Measurements from ENCODE around the gene FAM98C. TPM values are rescaled to one million over a fixed set of nuclear protein-coding genes. Genes with fewer than 3 reads are reported as not detected.

The FAM98C gene
- total and polyA plus RNA-seq, 2 experiments from 2014 or later: 9.9 to 20.2 TPM

DNA sequence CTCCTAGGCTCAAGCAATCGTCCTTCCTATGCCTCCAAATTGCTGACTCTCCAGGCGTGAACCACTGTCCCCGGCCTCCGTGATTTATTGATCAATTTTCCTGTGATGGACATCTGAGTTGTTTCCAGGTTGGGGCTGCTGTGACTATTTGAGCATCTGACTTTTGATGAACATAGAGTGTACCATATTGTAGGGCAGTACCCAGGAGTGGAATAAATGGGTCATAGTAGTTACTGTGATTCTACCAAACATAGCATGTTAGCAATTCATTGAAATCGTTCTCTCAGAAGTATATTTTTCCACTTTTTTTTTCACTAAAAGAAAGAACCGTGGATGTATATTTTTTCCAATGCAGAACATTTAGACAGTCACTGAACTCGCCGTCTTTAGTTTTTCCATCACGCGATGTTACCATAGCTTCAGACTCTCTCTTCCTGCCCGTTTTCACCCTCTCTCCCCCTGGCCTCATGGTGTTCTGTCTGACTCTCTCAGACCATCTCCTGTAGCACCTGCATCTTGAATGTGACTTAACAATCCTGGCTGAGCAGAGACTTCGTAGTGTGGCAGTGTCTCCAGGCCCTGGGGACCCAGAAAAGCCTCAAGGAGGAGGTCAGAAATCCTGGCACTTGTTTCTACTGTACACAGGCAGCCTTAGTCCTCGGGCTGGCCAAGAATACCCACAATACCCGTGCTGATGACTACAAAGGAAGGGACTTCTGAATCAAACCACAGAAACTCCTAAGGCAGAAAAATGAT, 26.3 kb downstream of the FAM98C start:
- Histone ChIP-seq H3K9me3 (ENCODE audit: low read depth) (no peaks in the 10 kb centered on the region), H4K20me1 (ENCODE audit: insufficient read depth, poor library complexity, severe bottlenecking) (no peaks in the 10 kb centered on the region), H3K79me2 (no peaks in the 10 kb centered on the region), H3K4me3 (no peak overlapping the region), H3K27ac (no peak overlapping the region), H3K9me2 (replicated peaks; ENCODE audit: insufficient read depth) (no peaks in the 10 kb centered on the region), H3K36me3 (replicated peaks; ENCODE audit: insufficient read depth, low read depth) (no peaks in the 10 kb centered on the region), H3K27me3 (peaks cover 10% of the 10 kb centered on the region), H2AFZ (no peak overlapping the region), H3K4me2 (no peak overlapping the region), H3K4me1 (ENCODE audit: insufficient read depth) (no peaks in the 10 kb centered on the region)
- no peak for TF ChIP-seq EZH2phosphoT487 (IDR thresholded peaks at IDR 0.05; ENCODE audit: low read depth, severe bottlenecking, unreplicated experiment)
- no peak for TF ChIP-seq EZH2 (IDR thresholded peaks at IDR 0.05; ENCODE audit: borderline replicate concordance)
- TF ChIP-seq, protein P1, sequence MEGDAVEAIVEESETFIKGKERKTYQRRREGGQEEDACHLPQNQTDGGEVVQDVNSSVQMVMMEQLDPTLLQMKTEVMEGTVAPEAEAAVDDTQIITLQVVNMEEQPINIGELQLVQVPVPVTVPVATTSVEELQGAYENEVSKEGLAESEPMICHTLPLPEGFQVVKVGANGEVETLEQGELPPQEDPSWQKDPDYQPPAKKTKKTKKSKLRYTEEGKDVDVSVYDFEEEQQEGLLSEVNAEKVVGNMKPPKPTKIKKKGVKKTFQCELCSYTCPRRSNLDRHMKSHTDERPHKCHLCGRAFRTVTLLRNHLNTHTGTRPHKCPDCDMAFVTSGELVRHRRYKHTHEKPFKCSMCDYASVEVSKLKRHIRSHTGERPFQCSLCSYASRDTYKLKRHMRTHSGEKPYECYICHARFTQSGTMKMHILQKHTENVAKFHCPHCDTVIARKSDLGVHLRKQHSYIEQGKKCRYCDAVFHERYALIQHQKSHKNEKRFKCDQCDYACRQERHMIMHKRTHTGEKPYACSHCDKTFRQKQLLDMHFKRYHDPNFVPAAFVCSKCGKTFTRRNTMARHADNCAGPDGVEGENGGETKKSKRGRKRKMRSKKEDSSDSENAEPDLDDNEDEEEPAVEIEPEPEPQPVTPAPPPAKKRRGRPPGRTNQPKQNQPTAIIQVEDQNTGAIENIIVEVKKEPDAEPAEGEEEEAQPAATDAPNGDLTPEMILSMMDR (IDR thresholded peaks at IDR 0.05; ENCODE audit: poor library complexity): no peak
- WGBS (ENCODE audit: low lambda C conversion rate, missing lambda C conversion rate): 84% methylated on average over 14 of the region's 14 CpGs
- DNase-seq (ENCODE audit: low spot score): no peak

DNA sequence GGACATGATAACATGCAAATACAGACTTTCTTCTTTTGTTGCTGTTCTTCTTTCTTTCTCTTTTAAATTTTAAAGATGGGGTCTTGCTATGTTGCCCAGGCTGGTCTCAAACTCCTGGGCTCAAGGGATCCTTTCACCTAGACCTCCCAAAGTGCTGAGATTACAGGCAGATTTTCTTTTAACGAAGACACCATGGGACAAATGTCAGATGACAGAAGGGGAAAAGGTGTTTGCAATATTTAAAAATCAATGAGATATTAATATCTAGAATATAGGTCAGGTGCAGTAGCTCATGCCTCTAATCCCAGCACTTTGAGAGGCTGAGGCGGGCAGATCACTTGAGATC, 26.9 kb downstream of the FAM98C start:
- 88% methylated on average over 2 of the region's 2 CpGs for WGBS (ENCODE audit: low lambda C conversion rate, missing lambda C conversion rate)

DNA sequence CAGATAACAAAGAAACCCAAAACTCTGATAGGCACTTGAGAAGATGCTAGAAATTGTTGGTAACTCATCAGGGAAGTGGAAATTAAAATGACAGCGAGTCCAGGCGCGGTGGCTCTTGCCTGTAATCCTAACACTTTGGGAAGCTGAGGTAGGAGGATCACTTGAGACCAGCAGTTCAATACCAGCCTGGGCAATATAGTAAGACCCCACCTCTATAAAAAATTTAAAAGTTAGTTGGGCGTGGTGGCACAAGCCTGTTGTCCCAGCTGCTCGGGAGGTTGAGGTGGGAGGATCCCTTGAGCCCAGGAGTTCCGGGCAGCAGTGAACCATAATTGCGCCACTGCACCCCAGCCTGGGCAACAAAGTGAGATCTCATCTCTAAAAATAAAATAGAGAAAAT, 28.0 kb downstream of the FAM98C start:
- H4K20me1 ChIP-seq (ENCODE audit: insufficient read depth, poor library complexity, severe bottlenecking): no peaks in the 10 kb centered on the region
- no peak overlapping the region for H3K27ac ChIP-seq
- H2AFZ ChIP-seq: no peak overlapping the region
- no peak for TF ChIP-seq EZH2 (IDR thresholded peaks at IDR 0.05; ENCODE audit: borderline replicate concordance)
- no peaks in the 10 kb centered on the region for H3K36me3 ChIP-seq (replicated peaks; ENCODE audit: insufficient read depth, low read depth)
- no peak for DNase-seq (ENCODE audit: low spot score)
- no peaks in the 10 kb centered on the region for H3K9me3 ChIP-seq (ENCODE audit: low read depth)
- H3K79me2 ChIP-seq: no peaks in the 10 kb centered on the region
- no peak overlapping the region for H3K4me2 ChIP-seq
- no peaks in the 10 kb centered on the region for H3K9me2 ChIP-seq (replicated peaks; ENCODE audit: insufficient read depth)
- 90% methylated on average over 7 of the region's 7 CpGs for WGBS (ENCODE audit: low lambda C conversion rate, missing lambda C conversion rate)
- peaks cover 16% of the 10 kb centered on the region for H3K27me3 ChIP-seq
- no peaks in the 10 kb centered on the region for H3K4me1 ChIP-seq (ENCODE audit: insufficient read depth)
- no peak overlapping the region for H3K4me3 ChIP-seq

More for the DNA sequence above, 26.9 kb downstream of the FAM98C start:
- Histone ChIP-seq H3K27me3 (peaks cover 15% of the 10 kb centered on the region), H3K9me2 (replicated peaks; ENCODE audit: insufficient read depth) (no peaks in the 10 kb centered on the region), H3K79me2 (no peaks in the 10 kb centered on the region), H4K20me1 (ENCODE audit: insufficient read depth, poor library complexity, severe bottlenecking) (no peaks in the 10 kb centered on the region), H3K4me1 (ENCODE audit: insufficient read depth) (no peaks in the 10 kb centered on the region), H2AFZ (no peak overlapping the region), H3K9me3 (ENCODE audit: low read depth) (no peaks in the 10 kb centered on the region), H3K4me3 (no peak overlapping the region), H3K27ac (no peak overlapping the region), H3K36me3 (replicated peaks; ENCODE audit: insufficient read depth, low read depth) (no peaks in the 10 kb centered on the region), H3K4me2 (no peak overlapping the region)
- TF ChIP-seq, protein P1 (IDR thresholded peaks at IDR 0.05; ENCODE audit: poor library complexity): no peak
- TF ChIP-seq EZH2 (IDR thresholded peaks at IDR 0.05; ENCODE audit: borderline replicate concordance): no peak
- no peak for TF ChIP-seq EZH2phosphoT487 (IDR thresholded peaks at IDR 0.05; ENCODE audit: low read depth, severe bottlenecking, unreplicated experiment)
- no peak for DNase-seq (ENCODE audit: low spot score)

DNA sequence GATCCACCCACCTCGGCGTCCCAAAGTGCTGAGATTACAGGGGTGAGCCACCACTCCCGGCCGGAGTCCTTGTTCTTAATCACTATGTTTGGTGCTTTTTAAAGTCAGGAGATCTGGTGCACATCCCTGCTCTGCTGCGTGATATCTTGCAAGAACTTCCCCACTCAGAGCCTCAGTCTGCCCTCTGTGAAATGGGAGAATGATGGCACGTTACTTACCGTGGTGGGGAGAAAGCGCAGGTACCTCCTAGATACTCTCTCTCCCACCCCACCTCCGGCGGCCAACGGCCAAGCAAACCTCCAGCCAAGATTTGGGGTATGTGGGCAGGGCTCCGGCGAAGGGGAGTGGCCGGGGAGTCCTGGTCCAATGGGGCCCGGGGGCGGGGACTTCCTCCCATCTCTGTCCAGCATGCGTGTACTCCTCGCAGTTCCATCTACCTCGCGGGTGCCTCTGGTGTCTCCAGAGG, 30.4 kb downstream of the FAM98C start, which contains the start of gene RYR1:
Gene RYR1 (plus strand): TSS at position 424 of the 466 bp plus-strand sequence. CDS start 139 bp downstream, outside the sequence.
- peak within 1 kb of the TSS; percentile 57 for H3K4me2 ChIP-seq
- no peaks in the 10 kb centered on the region for H3K9me2 ChIP-seq (replicated peaks; ENCODE audit: insufficient read depth)
- TF ChIP-seq EZH2 (IDR thresholded peaks at IDR 0.05; ENCODE audit: borderline replicate concordance): no peak
- TF ChIP-seq, protein P1 (IDR thresholded peaks at IDR 0.05; ENCODE audit: poor library complexity): no peak
- no peak for TF ChIP-seq EZH2phosphoT487 (IDR thresholded peaks at IDR 0.05; ENCODE audit: low read depth, severe bottlenecking, unreplicated experiment)
- no peaks in the 10 kb centered on the region for H3K4me1 ChIP-seq (ENCODE audit: insufficient read depth)
- H3K4me3 ChIP-seq: no peak within 1 kb of the TSS
- H3K9me3 ChIP-seq (ENCODE audit: low read depth): no peaks in the 10 kb centered on the region
- H3K27me3 ChIP-seq: peaks cover 16% of the 10 kb centered on the region
- H4K20me1 ChIP-seq (ENCODE audit: insufficient read depth, poor library complexity, severe bottlenecking): no peaks in the 10 kb centered on the region
- H3K79me2 ChIP-seq: no peaks in the 10 kb centered on the region
- no peak within 1 kb of the TSS for H3K27ac ChIP-seq
- WGBS (ENCODE audit: low lambda C conversion rate, missing lambda C conversion rate): 26% methylated on average over 13 of the region's 20 CpGs
- no peaks in the 10 kb centered on the region for H3K36me3 ChIP-seq (replicated peaks; ENCODE audit: insufficient read depth, low read depth)
- H2AFZ ChIP-seq: no peak within 1 kb of the TSS
- peak; percentile 50 for DNase-seq (ENCODE audit: low spot score)
